NK-92 treated with Interleukin-12 subunit alpha and Interleukin-12 subunit beta, amount 100 ng/mL, for 24 hours (cell line): ENCODE data around the gene ZFP62.
"Not testable (repeated sequence)": the region's sequence is repeated elsewhere in the genome, so short reads cannot be mapped to it uniquely, and the experiment has no call there.

Experiments
- DNase-seq: peaks from one replicate; lab custom pipeline; 2025; lab: John Stamatoyannopoulos, UW

The ZFP62 gene

GRCh38 chr5:180830253-180831138, 30.6 kb downstream of the ZFP62 start:
- DNase-seq = peak; percentile 68

- no peak for DNase-seq
These were observed 31.4 kb downstream of the ZFP62 start for GRCh38 chr5:180829726-180830125.

GRCh38 chr5:180828756-180829531, 32.1 kb downstream of the ZFP62 start:
- not testable (repeated sequence) for DNase-seq

GRCh38 chr5:180827374-180827773, 33.7 kb downstream of the ZFP62 start:
- not testable (repeated sequence) for DNase-seq

GRCh38 chr5:180825768-180826525, 35.1 kb downstream of the ZFP62 start:
- DNase-seq = no peak

GRCh38 chr5:180824630-180825476, 36.2 kb downstream of the ZFP62 start:
- DNase-seq = no peak

GRCh38 chr5:180823940-180824629, 37.0 kb downstream of the ZFP62 start:
- no peak for DNase-seq

GRCh38 chr5:180823346-180823745, 37.7 kb downstream of the ZFP62 start:
- DNase-seq = no peak

GRCh38 chr5:180821538-180821937, 39.5 kb downstream of the ZFP62 start:
- no peak for DNase-seq

- no peak for DNase-seq
These were observed 40.2 kb downstream of the ZFP62 start for GRCh38 chr5:180820788-180821321.

- DNase-seq = no peak
These were observed 42.3 kb downstream of the ZFP62 start for GRCh38 chr5:180818677-180819341.

GRCh38 chr5:180817893-180818674, 43.0 kb downstream of the ZFP62 start:
- no peak for DNase-seq

GRCh38 chr5:180816608-180817534, 44.2 kb downstream of the ZFP62 start:
- no peak for DNase-seq

GRCh38 chr5:180815293-180815917, 45.7 kb downstream of the ZFP62 start:
- DNase-seq = no peak

GRCh38 chr5:180813420-180813819, 47.7 kb downstream of the ZFP62 start:
- DNase-seq = no peak

GRCh38 chr5:180811623-180812124, 49.4 kb downstream of the ZFP62 start:
- no peak for DNase-seq

GRCh38 chr5:180810959-180811622, 50.0 kb downstream of the ZFP62 start:
- no peak for DNase-seq
